Lower leg skin (tissue), 4 donors: Measurements from ENCODE around the gene REXO1. TPM values are rescaled to one million over a fixed set of nuclear protein-coding genes. Genes with fewer than 3 reads are reported as not detected.
A peak's percentile ranks its signal among the peaks of the same experiment; 100 is the strongest.

Experiments
- DNase-seq, 2 donors: peaks; one replicate each; pipeline ENCODE4 v3.0.0-alpha.2; 2019; ENCODE audit warnings: low spot score in 2 of 2
- H3K4me3 ChIP-seq: fragments of 200-600 bp; sonication (generic); 2 replicates; pipeline ENCODE4 v1.5.1; 2017; ENCODE audit warnings: mild to moderate bottlenecking, low read depth; ENCODE audit not compliant: poor library complexity, severe bottlenecking
- POLR2A ChIP-seq, 2 donors: fragments of 450-650 bp; IDR thresholded peaks; one replicate each; pipeline ENCODE4 v1.6.1; 2016 to 2017; ENCODE audit warnings: antibody characterized with exemption in 2 of 2, mild to moderate bottlenecking in 1 of 2, moderate library complexity in 1 of 2
- WGBS, 2 donors: methylation state at CpG; one replicate each; pipeline ENCODE4 v1.1.5; 2018; 5-methylcytosine and 5-hydroxymethylcytosine counted together
- intact Hi-C: fragments of 100-400 bp; cut with DNase I; formaldehyde crosslinking; loops from one replicate; pipeline ENCODE4 v1.15.0; 2023; ENCODE audit warnings: low total_unique reads
- total RNA-seq, 4 donors: library from RNA; depleted of rRNA; stranded (reverse); fragments of >200 nt; gene quantifications; one replicate each; pipeline ENCODE4 v1.1.0, GENCODE V29; 2016
- TF ChIP-seq, protein P1 (sequence below), 3 donors: fragments of 450-650 bp; IDR thresholded peaks; one replicate each; pipeline ENCODE4 v1.5.1; 2016; ENCODE audit warnings: antibody characterized with exemption in 3 of 3, mild to moderate bottlenecking in 3 of 3, moderate library complexity in 2 of 3

Gene REXO1
- total RNA-seq, 4 donors from 2014 or later = 32.9 to 51.1 (median 41.2) TPM

DNA sequence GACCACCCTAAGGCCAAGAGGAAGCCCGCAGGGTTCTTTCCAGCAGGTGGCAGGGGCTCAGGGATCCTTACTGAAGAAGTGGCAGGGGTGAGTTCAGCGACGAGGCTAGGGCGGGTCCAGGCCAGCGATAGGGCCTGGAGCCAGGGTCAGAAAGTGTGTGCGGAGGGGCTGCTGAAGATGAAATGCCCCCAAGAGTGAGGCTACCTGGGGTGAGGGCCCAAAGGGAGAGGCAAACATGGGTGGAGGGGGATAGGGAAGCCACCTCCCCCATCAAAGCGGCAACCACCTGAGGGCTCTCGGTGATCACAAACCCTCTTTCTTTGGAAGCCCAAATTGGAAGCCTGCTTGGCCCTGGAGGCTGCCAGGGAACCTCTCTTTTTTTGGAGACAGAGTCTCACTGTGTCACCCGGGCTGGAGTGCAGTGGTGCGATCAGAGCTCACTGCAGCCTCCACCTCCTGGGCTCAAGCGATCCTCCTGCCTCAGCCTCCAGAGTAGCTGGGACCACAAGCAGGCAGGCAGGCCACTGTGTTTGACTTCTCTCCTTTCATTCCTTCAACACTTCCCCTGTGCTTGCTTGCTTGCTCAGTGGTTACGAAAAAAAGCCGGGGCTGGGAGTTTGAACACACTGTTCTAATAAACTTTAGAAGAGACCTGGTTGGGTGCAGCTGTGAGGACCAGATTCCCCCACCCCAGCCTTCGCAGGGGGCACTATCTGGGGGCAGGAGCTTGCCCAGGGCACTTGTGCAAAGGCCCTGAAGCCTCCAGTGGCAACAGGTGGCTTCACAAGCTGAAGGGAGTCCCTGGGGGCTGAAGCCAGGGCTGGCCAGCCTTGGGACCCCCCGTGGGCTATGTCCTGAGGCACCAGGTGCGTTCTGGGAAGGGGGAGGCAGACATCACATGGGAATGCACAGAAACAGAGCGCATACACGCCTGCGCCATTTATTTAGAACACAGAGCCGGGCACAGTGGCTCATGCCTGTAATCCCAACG, 34.8 kb downstream of the REXO1 start:
- peak overlapping the region; percentile 27 for H3K4me3 ChIP-seq
- intact Hi-C loops = loop anchor here (10.0 kb wide), 1 partner anchor 139 kb away; no protein-coding TSS in a partner anchor
- TF ChIP-seq POLR2A (IDR thresholded peaks at IDR 0.05) = no peak
- TF ChIP-seq, protein P1, sequence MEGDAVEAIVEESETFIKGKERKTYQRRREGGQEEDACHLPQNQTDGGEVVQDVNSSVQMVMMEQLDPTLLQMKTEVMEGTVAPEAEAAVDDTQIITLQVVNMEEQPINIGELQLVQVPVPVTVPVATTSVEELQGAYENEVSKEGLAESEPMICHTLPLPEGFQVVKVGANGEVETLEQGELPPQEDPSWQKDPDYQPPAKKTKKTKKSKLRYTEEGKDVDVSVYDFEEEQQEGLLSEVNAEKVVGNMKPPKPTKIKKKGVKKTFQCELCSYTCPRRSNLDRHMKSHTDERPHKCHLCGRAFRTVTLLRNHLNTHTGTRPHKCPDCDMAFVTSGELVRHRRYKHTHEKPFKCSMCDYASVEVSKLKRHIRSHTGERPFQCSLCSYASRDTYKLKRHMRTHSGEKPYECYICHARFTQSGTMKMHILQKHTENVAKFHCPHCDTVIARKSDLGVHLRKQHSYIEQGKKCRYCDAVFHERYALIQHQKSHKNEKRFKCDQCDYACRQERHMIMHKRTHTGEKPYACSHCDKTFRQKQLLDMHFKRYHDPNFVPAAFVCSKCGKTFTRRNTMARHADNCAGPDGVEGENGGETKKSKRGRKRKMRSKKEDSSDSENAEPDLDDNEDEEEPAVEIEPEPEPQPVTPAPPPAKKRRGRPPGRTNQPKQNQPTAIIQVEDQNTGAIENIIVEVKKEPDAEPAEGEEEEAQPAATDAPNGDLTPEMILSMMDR (IDR thresholded peaks at IDR 0.05) = no peak
- 62 to 63% methylated on average over 21 of the region's 21 CpGs for WGBS, 2 donors
- no peak for DNase-seq

DNA sequence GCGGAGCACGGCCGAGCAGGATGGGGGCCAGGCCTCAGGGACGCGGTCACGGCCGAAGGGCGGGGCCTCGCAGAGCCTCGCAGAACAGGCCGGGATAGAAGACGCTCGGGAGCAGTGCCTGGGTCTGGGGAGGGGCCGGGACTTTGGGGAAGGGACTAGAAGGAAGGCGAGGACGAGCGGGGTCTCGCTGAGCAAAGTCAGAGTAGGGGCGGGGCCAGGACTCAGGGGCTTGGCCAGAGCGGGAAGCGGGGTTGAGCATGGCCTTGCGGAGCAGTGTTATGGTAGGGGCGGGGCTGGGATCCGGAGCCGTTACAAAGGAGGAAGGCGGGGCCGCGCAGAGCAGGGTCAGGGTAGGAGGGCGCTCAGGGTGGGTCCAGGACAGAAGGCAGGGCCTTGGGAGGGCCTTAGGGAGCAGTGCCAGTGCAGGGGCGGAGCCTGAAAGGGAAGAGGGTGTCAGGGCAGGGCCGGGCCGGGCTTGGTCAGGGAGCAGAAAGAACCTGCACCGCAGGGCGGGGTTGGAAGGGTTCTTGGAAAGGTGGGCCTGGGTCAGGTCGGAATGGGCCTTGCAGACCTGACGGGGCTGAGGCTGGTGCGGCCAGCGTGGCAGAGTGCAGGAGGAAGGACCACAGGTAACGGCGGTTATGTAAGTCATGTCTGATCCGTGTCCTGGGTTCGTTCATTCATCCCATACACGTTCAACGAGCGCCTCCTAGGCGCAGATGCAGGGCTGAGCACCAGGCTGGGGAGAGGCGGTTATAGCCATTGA, 35.7 kb downstream of the REXO1 start:
- no peak for TF ChIP-seq POLR2A (IDR thresholded peaks at IDR 0.05)
- TF ChIP-seq, protein P1 (IDR thresholded peaks at IDR 0.05) = no peak
- WGBS, 2 donors = 1 to 2% methylated on average over 44 to 47 of the region's 47 CpGs
- intact Hi-C loops = loop anchor here (10.0 kb wide), 1 partner anchor 138 kb away; no protein-coding TSS in a partner anchor
- peak overlapping the region; percentile 27 for H3K4me3 ChIP-seq
- peak; percentile 93 to 98 for DNase-seq

DNA sequence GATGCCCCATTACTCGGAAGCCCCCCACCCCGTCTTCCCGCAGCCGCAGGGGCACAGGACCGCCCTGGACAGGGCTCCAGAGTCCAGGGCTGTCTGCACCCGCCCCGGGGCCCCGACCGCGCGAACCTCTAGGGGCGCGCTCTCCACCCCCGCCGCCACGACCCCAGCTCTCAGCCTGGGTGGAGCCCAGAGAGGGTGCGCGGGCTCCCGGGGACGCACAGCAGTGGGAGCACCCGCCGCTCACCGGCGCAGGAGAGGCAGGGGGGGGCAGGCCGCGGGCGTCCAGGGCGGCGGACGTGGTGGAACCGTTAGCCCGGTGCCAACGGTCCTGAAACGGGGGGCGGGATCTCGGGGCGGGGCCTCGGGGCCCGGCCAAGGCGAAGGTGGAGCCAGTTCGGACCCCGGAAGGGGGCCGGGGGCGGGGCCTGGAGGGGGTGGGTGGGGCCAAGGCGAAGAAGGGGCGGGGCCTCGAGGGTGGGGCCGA, 36.3 kb downstream of the REXO1 start, which contains the start of gene ATP8B3:
Gene ATP8B3, minus strand, starts transcription at position 335 of the 484 bp plus-strand sequence. CDS start 540 bp downstream, outside the sequence.
- DNase-seq = no peak
- TF ChIP-seq, protein P1 (IDR thresholded peaks at IDR 0.05) = no peak
- no peak for TF ChIP-seq POLR2A (IDR thresholded peaks at IDR 0.05)
- 1% methylated on average over 28 of the region's 48 CpGs; no CpG with 5 or more reads in 1 of the 2 donors for WGBS, 2 donors
- intact Hi-C loops = loop anchor here (10.0 kb wide), 1 partner anchor 137 kb away; no protein-coding TSS in a partner anchor
- peak within 1 kb of the TSS; percentile 27 for H3K4me3 ChIP-seq

DNA sequence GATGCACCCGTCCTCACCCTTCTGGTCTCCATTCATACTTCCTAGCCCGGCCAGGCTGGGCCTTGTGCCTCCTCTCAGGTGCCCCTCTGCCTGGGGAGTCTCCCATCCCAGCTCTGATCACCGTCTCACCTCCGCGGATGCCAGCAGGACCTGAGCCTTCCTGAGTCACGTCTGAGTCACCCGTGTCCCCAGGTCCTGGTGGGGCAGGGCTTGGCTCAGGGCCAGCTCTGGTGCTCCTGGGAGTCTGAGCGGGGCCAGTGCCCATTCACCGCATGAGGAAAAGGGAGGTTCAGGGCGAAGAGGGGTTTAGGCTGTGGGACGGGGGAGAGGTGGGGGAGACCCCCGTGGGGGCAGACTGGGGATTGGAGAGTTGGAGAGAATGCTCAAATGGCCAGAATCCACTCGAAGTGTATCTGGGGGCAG, 36.8 kb downstream of the REXO1 start:
- intact Hi-C loops = loop anchor here (10.0 kb wide), 1 partner anchor 137 kb away; no protein-coding TSS in a partner anchor
- peak overlapping the region; percentile 15 for H3K4me3 ChIP-seq
- peak; percentile 64 to 93 for DNase-seq
- no peak for TF ChIP-seq POLR2A (IDR thresholded peaks at IDR 0.05)
- TF ChIP-seq, protein P1 (IDR thresholded peaks at IDR 0.05) = no peak
- 5 to 9% methylated on average over 12 to 13 of the region's 13 CpGs for WGBS, 2 donors

DNA sequence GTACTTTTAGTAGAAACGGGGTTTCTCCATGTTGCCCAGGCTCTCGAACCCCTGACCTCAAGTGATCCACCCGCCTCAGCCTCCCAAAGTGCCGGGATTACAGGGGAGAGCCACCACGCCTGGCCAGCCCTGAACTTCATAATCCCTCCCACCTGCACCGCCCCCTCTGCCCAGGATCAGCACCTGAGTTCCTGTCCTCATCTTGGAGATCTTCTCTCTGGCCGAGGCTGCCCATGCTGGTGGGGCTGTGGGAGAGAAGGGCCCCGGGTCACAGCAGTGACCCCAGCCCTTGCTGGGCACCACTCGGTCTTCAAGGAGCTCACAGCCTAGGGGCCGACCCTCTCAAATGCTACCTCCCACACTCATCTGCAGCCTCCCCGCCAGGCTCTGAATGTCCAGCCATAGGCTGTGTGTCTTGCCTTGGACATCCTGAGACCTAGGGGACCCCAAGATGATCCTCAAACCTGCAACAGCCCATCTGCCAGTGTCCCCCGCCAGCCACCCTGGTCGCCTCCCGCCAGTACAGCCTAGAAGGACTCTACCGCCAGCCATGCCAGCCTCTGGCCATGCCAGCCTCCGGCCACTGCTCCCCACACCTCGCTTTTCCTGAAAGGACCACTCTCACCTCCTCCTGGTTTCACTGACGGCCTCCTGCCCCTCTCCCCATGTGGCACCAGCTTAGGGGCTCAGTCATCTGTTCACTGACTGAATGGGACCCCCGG, 37.7 kb downstream of the REXO1 start:
- no peak for DNase-seq
- TF ChIP-seq POLR2A (IDR thresholded peaks at IDR 0.05) = no peak
- TF ChIP-seq, protein P1 (IDR thresholded peaks at IDR 0.05) = no peak
- no peak overlapping the region for H3K4me3 ChIP-seq
- WGBS, 2 donors = 91 to 92% methylated on average over 19 of the region's 19 CpGs
- intact Hi-C loops = loop anchor here (10.0 kb wide), 1 partner anchor 136 kb away; no protein-coding TSS in a partner anchor
